ENCODE results near the gene HMMR. TPM values are rescaled to one million over a fixed set of nuclear protein-coding genes. Genes with fewer than 3 reads are reported as not detected.
"Not testable (repeated sequence)": the region's sequence is repeated elsewhere in the genome, so short reads cannot be mapped to it uniquely, and the experiment has no call there.

The HMMR gene
- total RNA-seq, 1 experiment from 2014 or later: 57.6 TPM

DNA sequence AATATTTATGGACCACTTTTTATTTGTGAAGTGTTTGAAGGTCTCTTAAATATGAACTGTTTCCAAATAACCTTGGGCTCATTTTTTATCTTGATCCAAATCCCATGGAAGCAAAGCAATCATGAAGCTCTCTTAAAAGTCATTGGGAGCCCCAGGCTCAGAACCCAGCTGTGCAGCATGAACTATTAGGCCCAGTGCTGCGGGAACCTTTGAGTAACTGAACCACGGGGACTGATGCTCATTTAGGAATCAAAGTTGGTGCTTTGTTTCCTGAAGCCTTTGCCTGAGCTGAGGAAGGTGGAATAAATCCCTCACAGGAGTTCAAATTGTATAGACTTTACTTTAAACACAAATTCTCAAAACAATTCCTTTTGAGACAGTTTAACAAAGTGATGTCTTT, 72.8 kb downstream of the HMMR start:
- ChIA-PET CTCF (no interaction called here), POLR2A (ENCODE audit: low non-redundant PET) (no interaction called here)
- BruUV-seq (replicated peaks): no TSS peak
- Histone ChIP-seq H3K9me3 (ENCODE audit: low read depth, low read length, poor library complexity, severe bottlenecking) (no peaks in the 10 kb centered on the region), H3K36me3 (ENCODE audit: insufficient read depth, low read length, poor library complexity, severe bottlenecking) (no peaks in the 10 kb centered on the region), H3K27me3 (replicated peaks; ENCODE audit: insufficient read depth, low read depth, low read length, poor library complexity) (no peaks in the 10 kb centered on the region), H3K4me3 (ENCODE audit: low read depth, low read length, poor library complexity, severe bottlenecking) (no peak overlapping the region), H3K4me1 (ENCODE audit: insufficient read depth, low read length, poor library complexity, severe bottlenecking) (no peaks in the 10 kb centered on the region), H3K27ac (ENCODE audit: low read depth, low read length, poor library complexity, severe bottlenecking) (no peak overlapping the region)
- no peak for DNase-seq (ENCODE audit: low spot score)
- intact Hi-C loops (cut with micrococcal nuclease; ENCODE audit: unreplicated experiment): no loop called here
- TF ChIP-seq EZH2 (IDR thresholded peaks at IDR 0.05; ENCODE audit: borderline replicate concordance, low read depth, low read length, poor library complexity, severe bottlenecking) (no peak), CTCF (conservative IDR thresholded peaks at IDR 0.05; ENCODE audit: low read depth, low read length) (no peak)

GRCh38 chr5:163534492-163535094, 74.2 kb downstream of the HMMR start:
- H3K9me3 ChIP-seq (ENCODE audit: low read depth, low read length, poor library complexity, severe bottlenecking): no peaks in the 10 kb centered on the region
- intact Hi-C loops (cut with micrococcal nuclease; ENCODE audit: unreplicated experiment): no loop called here
- no peaks in the 10 kb centered on the region for H3K36me3 ChIP-seq (ENCODE audit: insufficient read depth, low read length, poor library complexity, severe bottlenecking)
- H3K4me3 ChIP-seq (ENCODE audit: low read depth, low read length, poor library complexity, severe bottlenecking): no peak overlapping the region
- H3K27me3 ChIP-seq (replicated peaks; ENCODE audit: insufficient read depth, low read depth, low read length, poor library complexity): no peaks in the 10 kb centered on the region
- TF ChIP-seq CTCF (conservative IDR thresholded peaks at IDR 0.05; ENCODE audit: low read depth, low read length) (no peak), EZH2 (IDR thresholded peaks at IDR 0.05; ENCODE audit: borderline replicate concordance, low read depth, low read length, poor library complexity, severe bottlenecking) (no peak)
- BruUV-seq (replicated peaks): no TSS peak
- DNase-seq (ENCODE audit: low spot score): no peak
- H3K27ac ChIP-seq (ENCODE audit: low read depth, low read length, poor library complexity, severe bottlenecking): no peak overlapping the region
- POLR2A ChIA-PET (ENCODE audit: low non-redundant PET): no interaction called here
- CTCF ChIA-PET: no interaction called here
- H3K4me1 ChIP-seq (ENCODE audit: insufficient read depth, low read length, poor library complexity, severe bottlenecking): no peaks in the 10 kb centered on the region

DNA sequence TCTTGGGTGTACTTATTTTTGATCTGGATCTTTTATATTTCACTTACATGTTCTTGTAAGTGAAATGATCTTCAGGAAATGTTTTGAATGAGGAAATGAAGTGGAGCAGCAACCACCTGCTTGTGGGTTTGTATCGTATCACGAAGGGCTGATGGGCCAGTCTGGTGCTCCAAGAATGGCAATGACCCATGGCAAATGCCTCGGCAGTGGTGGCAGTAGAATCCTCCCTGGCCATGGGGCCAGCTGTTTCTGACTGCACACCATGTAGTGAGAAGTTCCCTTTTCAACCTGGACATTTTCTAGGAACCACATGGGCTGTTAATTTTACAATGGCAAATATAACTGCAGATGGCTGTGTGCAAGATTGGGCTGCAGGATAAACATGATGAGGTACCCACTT, 74.9 kb downstream of the HMMR start:
- no peak for TF ChIP-seq EZH2 (IDR thresholded peaks at IDR 0.05; ENCODE audit: borderline replicate concordance, low read depth, low read length, poor library complexity, severe bottlenecking)
- no peak for TF ChIP-seq CTCF (conservative IDR thresholded peaks at IDR 0.05; ENCODE audit: low read depth, low read length)
- H3K27me3 ChIP-seq (replicated peaks; ENCODE audit: insufficient read depth, low read depth, low read length, poor library complexity): no peaks in the 10 kb centered on the region
- H3K9me3 ChIP-seq (ENCODE audit: low read depth, low read length, poor library complexity, severe bottlenecking): no peaks in the 10 kb centered on the region
- BruUV-seq (replicated peaks): no TSS peak
- intact Hi-C loops (cut with micrococcal nuclease; ENCODE audit: unreplicated experiment): no loop called here
- H3K4me3 ChIP-seq (ENCODE audit: low read depth, low read length, poor library complexity, severe bottlenecking): no peak overlapping the region
- no peak for DNase-seq (ENCODE audit: low spot score)
- CTCF ChIA-PET: no interaction called here
- H3K4me1 ChIP-seq (ENCODE audit: insufficient read depth, low read length, poor library complexity, severe bottlenecking): no peaks in the 10 kb centered on the region
- H3K36me3 ChIP-seq (ENCODE audit: insufficient read depth, low read length, poor library complexity, severe bottlenecking): no peaks in the 10 kb centered on the region
- no peak overlapping the region for H3K27ac ChIP-seq (ENCODE audit: low read depth, low read length, poor library complexity, severe bottlenecking)
- POLR2A ChIA-PET (ENCODE audit: low non-redundant PET): no interaction called here

GRCh38 chr5:163536442-163536841, 76.0 kb downstream of the HMMR start:
- H3K9me3 ChIP-seq (ENCODE audit: low read depth, low read length, poor library complexity, severe bottlenecking); BruUV-seq (replicated peaks); H3K36me3 ChIP-seq (ENCODE audit: insufficient read depth, low read length, poor library complexity, severe bottlenecking); H3K27me3 ChIP-seq (replicated peaks; ENCODE audit: insufficient read depth, low read depth, low read length, poor library complexity); H3K4me1 ChIP-seq (ENCODE audit: insufficient read depth, low read length, poor library complexity, severe bottlenecking); H3K27ac ChIP-seq (ENCODE audit: low read depth, low read length, poor library complexity, severe bottlenecking); H3K4me3 ChIP-seq (ENCODE audit: low read depth, low read length, poor library complexity, severe bottlenecking); DNase-seq (ENCODE audit: low spot score); intact Hi-C loops (cut with micrococcal nuclease; ENCODE audit: unreplicated experiment); CTCF ChIA-PET; POLR2A ChIA-PET (ENCODE audit: low non-redundant PET): not testable (repeated sequence)
